HFFc6 (cell line): ENCODE data around the gene PTPRN2. TPM values are rescaled to one million over a fixed set of nuclear protein-coding genes. Genes with fewer than 3 reads are reported as not detected.

ENCODE experiments used
- DNase-seq: peaks from one replicate; pipeline ENCODE4 v3.0.0-alpha.2; 2018
- H3K27ac Mint-ChIP-seq: 2 replicates; pipeline ENCODE4 v1.8.0; 2020; ENCODE audit warnings: mild to moderate bottlenecking, mixed read lengths
- H3K27me3 Mint-ChIP-seq: 2 replicates; pipeline ENCODE4 v1.8.0; 2021; ENCODE audit warnings: mild to moderate bottlenecking, moderate library complexity, mixed read lengths; ENCODE audit not compliant: insufficient read depth
- H3K36me3 Mint-ChIP-seq: 2 replicates; pipeline ENCODE4 v1.8.0; 2021; ENCODE audit warnings: low read depth, mixed read lengths
- H3K4me1 Mint-ChIP-seq: 2 replicates; pipeline ENCODE4 v1.8.0; 2020; ENCODE audit warnings: low read depth, mixed read lengths
- H3K4me3 Mint-ChIP-seq: 2 replicates; pipeline ENCODE4 v1.8.0; 2020; ENCODE audit warnings: mild to moderate bottlenecking, moderate library complexity, mixed read lengths
- H3K9me3 Mint-ChIP-seq: 2 replicates; pipeline ENCODE4 v1.8.0; 2020; ENCODE audit warnings: mild to moderate bottlenecking, mixed read lengths
- CTCF ChIP-seq: fragments of 200-600 bp; sonication (generic); IDR thresholded peaks from 2 replicates; pipeline ENCODE4 v1.5.0; 2021; ENCODE audit warnings: antibody characterized with exemption, mild to moderate bottlenecking
- total RNA-seq, 6 experiments: library from RNA; stranded (reverse); fragmentation: NEBNext Ultra II Directional; extraction: Animal tissue kit (Norgen Biotek cat#: 25700); gene quantifications; 2 replicates in 1 of 6; 3 replicates in 5 of 6; pipeline ENCODE4 v1.2.3, GENCODE V29; 2021

Gene PTPRN2
- total RNA-seq, 6 experiments from 2014 or later = 0.05 to 0.27 (median 0.23) TPM

GRCh38 chr7:158284121-158284520 is 303.5 kb downstream of the PTPRN2 start:
- Mint-ChIP-seq H3K36me3 (peaks cover 4% of the 10 kb centered on the region; the same call in 1 of the 2 replicates), H3K4me1 (no peaks in the 10 kb centered on the region), H3K27me3 (no peaks in the 10 kb centered on the region), H3K9me3 (peaks cover 75% of the 10 kb centered on the region), H3K27ac (no peak overlapping the region), H3K4me3 (no peak overlapping the region)
- TF ChIP-seq CTCF = no peak
- DNase-seq = no peak

- Mint-ChIP-seq H3K36me3 (peaks cover 4% of the 10 kb centered on the region; the same call in 1 of the 2 replicates), H3K9me3 (peaks cover 75% of the 10 kb centered on the region), H3K27ac (no peak overlapping the region), H3K4me3 (no peak overlapping the region), H3K4me1 (no peaks in the 10 kb centered on the region), H3K27me3 (no peaks in the 10 kb centered on the region)
- TF ChIP-seq CTCF = no peak
- no peak for DNase-seq
Measured at GRCh38 chr7:158283016-158283974, 304.3 kb downstream of the PTPRN2 start.

GRCh38 chr7:158282461-158283001 is 305.1 kb downstream of the PTPRN2 start:
- Mint-ChIP-seq H3K9me3 (peaks cover 76% of the 10 kb centered on the region), H3K27ac (no peak overlapping the region), H3K4me1 (no peaks in the 10 kb centered on the region), H3K27me3 (no peaks in the 10 kb centered on the region), H3K36me3 (peaks cover 4% of the 10 kb centered on the region; the same call in 1 of the 2 replicates), H3K4me3 (no peak overlapping the region)
- TF ChIP-seq CTCF = no peak
- no peak for DNase-seq

GRCh38 chr7:158281441-158281840 is 306.2 kb downstream of the PTPRN2 start:
- Mint-ChIP-seq H3K9me3 (peaks cover 70% of the 10 kb centered on the region), H3K36me3 (peaks cover 4% of the 10 kb centered on the region; the same call in 1 of the 2 replicates), H3K27ac (no peak overlapping the region), H3K4me1 (no peaks in the 10 kb centered on the region), H3K27me3 (no peaks in the 10 kb centered on the region), H3K4me3 (no peak overlapping the region)
- no peak for DNase-seq
- TF ChIP-seq CTCF = no peak

GRCh38 chr7:158280448-158281144 is 307.0 kb downstream of the PTPRN2 start:
- H3K27me3 Mint-ChIP-seq = no peaks in the 10 kb centered on the region
- peaks cover 64% of the 10 kb centered on the region for H3K9me3 Mint-ChIP-seq
- no peak overlapping the region for H3K27ac Mint-ChIP-seq
- H3K36me3 Mint-ChIP-seq = peaks cover 4% of the 10 kb centered on the region; the same call in 1 of the 2 replicates
- no peak overlapping the region for H3K4me3 Mint-ChIP-seq
- H3K4me1 Mint-ChIP-seq = no peaks in the 10 kb centered on the region
- TF ChIP-seq CTCF = no peak
- DNase-seq = no peak
